ENCODE results near the gene TTLL11.

- TF ChIP-seq GATA2 (IDR thresholded peaks at IDR 0.05; ENCODE audit: low read depth, low read length) = no peak
- TF ChIP-seq GATA3 (IDR thresholded peaks at IDR 0.05; ENCODE audit: low read depth, low read length) = no peak
Measured at GRCh38 chr9:122031776-122032175, 61.3 kb downstream of the TTLL11 start.

All from SH-SY5Y (cell line).